A204.1 (cell line): ENCODE data around the gene MTA3.
"Not testable (repeated sequence)": the region's sequence is repeated elsewhere in the genome, so short reads cannot be mapped to it uniquely, and the experiment has no call there.

Experiments used
- FAIRE-seq: peaks from 2 replicates; lab custom pipeline; 2012; peaks lifted over from hg19 to GRCh38; lab: Jason Lieb, UNC

The MTA3 gene

GRCh38 chr2:42567806-42568400 lies 529 bp upstream of the MTA3 start:
- FAIRE-seq: no peak

GRCh38 chr2:42569116-42569711 lies 782 bp downstream of the MTA3 start:
- no peak for FAIRE-seq

- FAIRE-seq: no peak
Measured at GRCh38 chr2:42569883-42570282, 1.5 kb downstream of the MTA3 start.

GRCh38 chr2:42572297-42573081 lies 4.1 kb downstream of the MTA3 start:
- no peak for FAIRE-seq

- no peak for FAIRE-seq
Measured at GRCh38 chr2:42573256-42573655, 4.8 kb downstream of the MTA3 start.

- no peak for FAIRE-seq
Measured at GRCh38 chr2:42575458-42576064, 7.1 kb downstream of the MTA3 start.

- FAIRE-seq: no peak
Measured at GRCh38 chr2:42578621-42579020, 10.2 kb downstream of the MTA3 start.

GRCh38 chr2:42581257-42581656 lies 12.8 kb downstream of the MTA3 start:
- FAIRE-seq: no peak

- FAIRE-seq: not testable (repeated sequence)
Measured at GRCh38 chr2:42584628-42585027, 16.2 kb downstream of the MTA3 start.

- FAIRE-seq: no peak
Measured at GRCh38 chr2:42585779-42586178, 17.3 kb downstream of the MTA3 start.

- FAIRE-seq: no peak
Measured at GRCh38 chr2:42587526-42588117, 19.2 kb downstream of the MTA3 start.

GRCh38 chr2:42588121-42588520 lies 19.7 kb downstream of the MTA3 start:
- FAIRE-seq: no peak

- no peak for FAIRE-seq
Measured at GRCh38 chr2:42590176-42590575, 21.7 kb downstream of the MTA3 start.

- no peak for FAIRE-seq
Measured at GRCh38 chr2:42593282-42593681, 24.9 kb downstream of the MTA3 start.

GRCh38 chr2:42598656-42599055 lies 30.2 kb downstream of the MTA3 start:
- FAIRE-seq: no peak

GRCh38 chr2:42601076-42601475 lies 32.6 kb downstream of the MTA3 start:
- no peak for FAIRE-seq

GRCh38 chr2:42602218-42602875 lies 33.9 kb downstream of the MTA3 start:
- no peak for FAIRE-seq

- FAIRE-seq: no peak
Measured at GRCh38 chr2:42602876-42603219, 34.4 kb downstream of the MTA3 start.

- FAIRE-seq: not testable (repeated sequence)
Measured at GRCh38 chr2:42604341-42604867, 36.0 kb downstream of the MTA3 start.

GRCh38 chr2:42606166-42606565 lies 37.7 kb downstream of the MTA3 start:
- FAIRE-seq: not testable (repeated sequence)

- FAIRE-seq: no peak
Measured at GRCh38 chr2:42607101-42607637, 38.7 kb downstream of the MTA3 start.
